Neural cell (in vitro differentiated cells): ENCODE results near the gene NLRP11. TPM values are rescaled to one million over a fixed set of nuclear protein-coding genes. Genes with fewer than 3 reads are reported as not detected.

ENCODE experiments used
- H2AFZ ChIP-seq: fragments of 200-600, 300-800 bp; sonication (generic), shearing (Covaris generic); 2 replicates; pipeline ENCODE4 v1.6.0; 2014; ENCODE audit warnings: low read depth, mild to moderate bottlenecking, antibody characterized with exemption, low read length, moderate library complexity
- H3F3A ChIP-seq: fragments of 200-600 bp; shearing (Covaris generic); 2 replicates; pipeline ENCODE4 v1.6.1; 2016; ENCODE audit warnings: mild to moderate bottlenecking, moderate library complexity, mixed read lengths, antibody characterized with exemption, low read length; ENCODE audit not compliant: insufficient read depth, poor library complexity, severe bottlenecking
- H3K27ac ChIP-seq: fragments of 200-600, 300-800 bp; sonication (generic), shearing (Covaris generic); 2 replicates; pipeline ENCODE4 v1.5.1; 2014; ENCODE audit warnings: mild to moderate bottlenecking, low read length, moderate library complexity
- H3K27me3 ChIP-seq: fragments of 300-800, 200-600 bp; sonication (generic), shearing (Covaris generic); 2 replicates; pipeline ENCODE4 v1.6.0; 2014; ENCODE audit warnings: mild to moderate bottlenecking, low read depth, low read length, moderate library complexity; ENCODE audit not compliant: insufficient read depth
- H3K36me3 ChIP-seq: fragments of 300-800, 200-600 bp; sonication (generic), shearing (Covaris generic); 2 replicates; pipeline ENCODE4 v1.5.1; 2014; ENCODE audit warnings: mild to moderate bottlenecking, antibody characterized with exemption, low read length, moderate library complexity; ENCODE audit not compliant: insufficient read depth
- H3K4me2 ChIP-seq: fragments of 300-800, 200-600 bp; sonication (generic), shearing (Covaris generic); 2 replicates; pipeline ENCODE4 v1.6.0; 2014; ENCODE audit warnings: mild to moderate bottlenecking, low read length
- H3K4me3 ChIP-seq: fragments of 300-800, 200-600 bp; sonication (generic), shearing (Covaris generic); 2 replicates; pipeline ENCODE4 v1.5.1; 2014; ENCODE audit warnings: mild to moderate bottlenecking, low read length, moderate library complexity
- H3K79me2 ChIP-seq: fragments of 200-600 bp; shearing (Covaris generic); replicated peaks from 2 replicates; pipeline ENCODE4 v1.6.0; 2014; ENCODE audit warnings: mild to moderate bottlenecking, low read length, moderate library complexity; ENCODE audit not compliant: insufficient read depth
- H3K9ac ChIP-seq: fragments of 300-800, 200-600 bp; sonication (generic), shearing (Covaris generic); 2 replicates; pipeline ENCODE4 v1.6.1; 2016; ENCODE audit warnings: mild to moderate bottlenecking, low read length, mixed read lengths
- H3K9me2 ChIP-seq: fragments of 200-600 bp; shearing (Covaris generic); 2 replicates; pipeline ENCODE4 v1.6.1; 2016; ENCODE audit warnings: mild to moderate bottlenecking, low read length, mixed read lengths; ENCODE audit not compliant: insufficient read depth
- H3K9me3 ChIP-seq: fragments of 200-600, 300-800 bp; sonication (generic), shearing (Covaris generic); 2 replicates; pipeline ENCODE4 v1.6.1; 2016; ENCODE audit warnings: mild to moderate bottlenecking, mixed run types, low read length, moderate library complexity, mixed read lengths
- H4K20me1 ChIP-seq: fragments of 200-600 bp; shearing (Covaris generic); 2 replicates; pipeline ENCODE4 v1.6.1; 2016; ENCODE audit warnings: mild to moderate bottlenecking, mixed run types; ENCODE audit not compliant: insufficient read depth
- EP300 ChIP-seq: fragments of 450-650 bp; conservative IDR thresholded peaks from 2 replicates; pipeline ENCODE4 v1.6.1; 2014; ENCODE audit warnings: antibody characterized with exemption, mild to moderate bottlenecking, moderate library complexity; ENCODE audit not compliant: poor library complexity, severe bottlenecking
- EZH2 ChIP-seq: fragments of 200-600, 300-800 bp; shearing (Covaris generic), sonication (generic); IDR thresholded peaks from 2 replicates; pipeline ENCODE4 v1.6.1; 2014; ENCODE audit warnings: antibody characterized with exemption, low read length, borderline replicate concordance, mild to moderate bottlenecking; ENCODE audit not compliant: insufficient read depth, poor library complexity, severe bottlenecking
- MXI1 ChIP-seq: fragments of 450-650 bp; conservative IDR thresholded peaks from 2 replicates; pipeline ENCODE4 v1.6.1; 2014; ENCODE audit warnings: antibody characterized with exemption, mild to moderate bottlenecking; ENCODE audit not compliant: poor library complexity, severe bottlenecking
- POLR2AphosphoS5 ChIP-seq: IDR thresholded peaks from 2 replicates; pipeline ENCODE4 v1.6.1; 2012
- RAD21 ChIP-seq: fragments of 450-650 bp; conservative IDR thresholded peaks from 2 replicates; pipeline ENCODE4 v1.6.1; 2014; ENCODE audit warnings: antibody characterized with exemption, mild to moderate bottlenecking, moderate library complexity
- SMC3 ChIP-seq: fragments of 450-650 bp; conservative IDR thresholded peaks from 2 replicates; pipeline ENCODE4 v1.6.1; 2014; ENCODE audit warnings: antibody characterized with exemption, mild to moderate bottlenecking, moderate library complexity; ENCODE audit not compliant: poor library complexity
- TAF1 ChIP-seq: IDR thresholded peaks from 2 replicates; pipeline ENCODE4 v1.6.1; 2012; ENCODE audit warnings: low read depth
- polyA plus RNA-seq: library from polyadenylated mRNA; depleted of rRNA; stranded (reverse); fragments of >200 nt; gene quantifications from 2 replicates; pipeline ENCODE4 v1.2.3, GENCODE V29; 2014
- TF ChIP-seq, protein P1 (sequence below): fragments of 450-650 bp; IDR thresholded peaks from 2 replicates; pipeline ENCODE4 v1.5.1; 2014; ENCODE audit warnings: antibody characterized with exemption, mild to moderate bottlenecking, moderate library complexity; ENCODE audit not compliant: poor library complexity, severe bottlenecking
- TF ChIP-seq, protein P2 (sequence below): IDR thresholded peaks from 2 replicates; pipeline ENCODE4 v1.6.1; 2012; ENCODE audit warnings: borderline replicate concordance

Gene NLRP11
- polyA plus RNA-seq, 1 donor from 2014 or later, result not detected

DNA sequence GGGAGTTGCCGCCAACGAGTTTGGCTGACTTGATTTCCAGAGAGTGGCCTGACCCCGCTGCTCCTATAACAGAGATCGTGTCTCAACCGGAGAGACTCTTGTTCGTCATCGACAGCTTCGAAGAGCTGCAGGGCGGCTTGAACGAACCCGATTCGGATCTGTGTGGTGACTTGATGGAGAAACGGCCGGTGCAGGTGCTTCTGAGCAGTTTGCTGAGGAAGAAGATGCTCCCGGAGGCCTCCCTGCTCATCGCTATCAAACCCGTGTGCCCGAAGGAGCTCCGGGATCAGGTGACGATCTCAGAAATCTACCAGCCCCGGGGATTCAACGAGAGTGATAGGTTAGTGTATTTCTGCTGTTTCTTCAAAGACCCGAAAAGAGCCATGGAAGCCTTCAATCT lies 26.2 kb upstream of the NLRP11 start:
- Histone ChIP-seq H3K27ac (no peak overlapping the region), H3K9me2 (no peaks in the 10 kb centered on the region), H3K4me3 (no peak overlapping the region), H3K9ac (no peak overlapping the region), H3F3A (no peaks in the 10 kb centered on the region), H3K27me3 (no peaks in the 10 kb centered on the region), H3K9me3 (peaks cover 8% of the 10 kb centered on the region), H3K79me2 (no peaks in the 10 kb centered on the region), H4K20me1 (no peaks in the 10 kb centered on the region), H3K4me2 (no peak overlapping the region), H2AFZ (no peak overlapping the region), H3K36me3 (no peaks in the 10 kb centered on the region)
- TF ChIP-seq, protein P1, sequence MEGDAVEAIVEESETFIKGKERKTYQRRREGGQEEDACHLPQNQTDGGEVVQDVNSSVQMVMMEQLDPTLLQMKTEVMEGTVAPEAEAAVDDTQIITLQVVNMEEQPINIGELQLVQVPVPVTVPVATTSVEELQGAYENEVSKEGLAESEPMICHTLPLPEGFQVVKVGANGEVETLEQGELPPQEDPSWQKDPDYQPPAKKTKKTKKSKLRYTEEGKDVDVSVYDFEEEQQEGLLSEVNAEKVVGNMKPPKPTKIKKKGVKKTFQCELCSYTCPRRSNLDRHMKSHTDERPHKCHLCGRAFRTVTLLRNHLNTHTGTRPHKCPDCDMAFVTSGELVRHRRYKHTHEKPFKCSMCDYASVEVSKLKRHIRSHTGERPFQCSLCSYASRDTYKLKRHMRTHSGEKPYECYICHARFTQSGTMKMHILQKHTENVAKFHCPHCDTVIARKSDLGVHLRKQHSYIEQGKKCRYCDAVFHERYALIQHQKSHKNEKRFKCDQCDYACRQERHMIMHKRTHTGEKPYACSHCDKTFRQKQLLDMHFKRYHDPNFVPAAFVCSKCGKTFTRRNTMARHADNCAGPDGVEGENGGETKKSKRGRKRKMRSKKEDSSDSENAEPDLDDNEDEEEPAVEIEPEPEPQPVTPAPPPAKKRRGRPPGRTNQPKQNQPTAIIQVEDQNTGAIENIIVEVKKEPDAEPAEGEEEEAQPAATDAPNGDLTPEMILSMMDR, result no peak
- no peak for TF ChIP-seq MXI1
- TF ChIP-seq RAD21, result no peak
- TF ChIP-seq SMC3, result no peak
- TF ChIP-seq TAF1, result no peak
- TF ChIP-seq EZH2, result no peak
- TF ChIP-seq, protein P2, sequence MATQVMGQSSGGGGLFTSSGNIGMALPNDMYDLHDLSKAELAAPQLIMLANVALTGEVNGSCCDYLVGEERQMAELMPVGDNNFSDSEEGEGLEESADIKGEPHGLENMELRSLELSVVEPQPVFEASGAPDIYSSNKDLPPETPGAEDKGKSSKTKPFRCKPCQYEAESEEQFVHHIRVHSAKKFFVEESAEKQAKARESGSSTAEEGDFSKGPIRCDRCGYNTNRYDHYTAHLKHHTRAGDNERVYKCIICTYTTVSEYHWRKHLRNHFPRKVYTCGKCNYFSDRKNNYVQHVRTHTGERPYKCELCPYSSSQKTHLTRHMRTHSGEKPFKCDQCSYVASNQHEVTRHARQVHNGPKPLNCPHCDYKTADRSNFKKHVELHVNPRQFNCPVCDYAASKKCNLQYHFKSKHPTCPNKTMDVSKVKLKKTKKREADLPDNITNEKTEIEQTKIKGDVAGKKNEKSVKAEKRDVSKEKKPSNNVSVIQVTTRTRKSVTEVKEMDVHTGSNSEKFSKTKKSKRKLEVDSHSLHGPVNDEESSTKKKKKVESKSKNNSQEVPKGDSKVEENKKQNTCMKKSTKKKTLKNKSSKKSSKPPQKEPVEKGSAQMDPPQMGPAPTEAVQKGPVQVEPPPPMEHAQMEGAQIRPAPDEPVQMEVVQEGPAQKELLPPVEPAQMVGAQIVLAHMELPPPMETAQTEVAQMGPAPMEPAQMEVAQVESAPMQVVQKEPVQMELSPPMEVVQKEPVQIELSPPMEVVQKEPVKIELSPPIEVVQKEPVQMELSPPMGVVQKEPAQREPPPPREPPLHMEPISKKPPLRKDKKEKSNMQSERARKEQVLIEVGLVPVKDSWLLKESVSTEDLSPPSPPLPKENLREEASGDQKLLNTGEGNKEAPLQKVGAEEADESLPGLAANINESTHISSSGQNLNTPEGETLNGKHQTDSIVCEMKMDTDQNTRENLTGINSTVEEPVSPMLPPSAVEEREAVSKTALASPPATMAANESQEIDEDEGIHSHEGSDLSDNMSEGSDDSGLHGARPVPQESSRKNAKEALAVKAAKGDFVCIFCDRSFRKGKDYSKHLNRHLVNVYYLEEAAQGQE, result no peak
- no peak for TF ChIP-seq POLR2AphosphoS5
- TF ChIP-seq EP300, result no peak

DNA sequence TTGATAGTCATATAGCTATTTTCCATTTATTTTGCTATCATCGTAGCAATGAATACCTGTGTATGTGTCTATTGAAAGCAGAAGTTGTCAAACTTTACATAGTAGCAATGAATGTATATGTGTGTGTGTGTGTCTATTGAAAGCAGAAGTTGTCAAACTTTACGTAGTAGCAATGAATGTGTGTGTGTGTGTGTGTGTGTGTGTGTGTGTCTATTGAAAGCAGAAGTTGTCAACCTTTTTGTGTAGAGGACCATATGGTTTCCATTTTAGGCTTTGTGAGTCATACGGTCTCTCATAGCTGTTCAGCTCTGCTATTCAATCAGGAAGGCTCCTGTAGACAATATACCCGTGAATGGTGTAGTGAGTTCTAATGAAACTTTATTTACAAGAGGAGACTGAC lies 25.4 kb upstream of the NLRP11 start:
- H3K79me2 ChIP-seq, result no peaks in the 10 kb centered on the region
- no peaks in the 10 kb centered on the region for H3F3A ChIP-seq
- H3K36me3 ChIP-seq, result no peaks in the 10 kb centered on the region
- H3K4me2 ChIP-seq, result no peak overlapping the region
- H3K9ac ChIP-seq, result no peak overlapping the region
- H3K9me3 ChIP-seq, result peaks cover 8% of the 10 kb centered on the region
- H3K27me3 ChIP-seq, result no peaks in the 10 kb centered on the region
- H3K27ac ChIP-seq, result no peak overlapping the region
- no peaks in the 10 kb centered on the region for H3K9me2 ChIP-seq
- H2AFZ ChIP-seq, result no peak overlapping the region
- TF ChIP-seq SMC3 (no peak), POLR2AphosphoS5 (no peak), EZH2 (no peak)
- TF ChIP-seq, protein P1, result no peak
- TF ChIP-seq, protein P2, result no peak
- no peak overlapping the region for H3K4me3 ChIP-seq
- no peaks in the 10 kb centered on the region for H4K20me1 ChIP-seq
